GM19438 (cell line): ENCODE results near the gene CLEC14A.

ENCODE experiments used
- ATAC-seq: cut with Tn5 transposase; IDR thresholded peaks from one replicate; pipeline ENCODE4 v1.9.1; 2021; ENCODE audit warnings: low read depth; ENCODE audit not compliant: unreplicated experiment

Gene CLEC14A

GRCh38 chr14:38250331-38250730 is 5.6 kb downstream of the CLEC14A start:
- ATAC-seq, result no peak

GRCh38 chr14:38248321-38249028 is 7.4 kb downstream of the CLEC14A start:
- ATAC-seq, result no peak

GRCh38 chr14:38243696-38244240 is 12.1 kb downstream of the CLEC14A start:
- no peak for ATAC-seq

- ATAC-seq, result no peak
These were observed 17.0 kb downstream of the CLEC14A start for GRCh38 chr14:38238878-38239277.

- ATAC-seq, result no peak
These were observed 17.6 kb downstream of the CLEC14A start for GRCh38 chr14:38238332-38238731.

- no peak for ATAC-seq
These were observed 22.7 kb downstream of the CLEC14A start for GRCh38 chr14:38233218-38233617.

GRCh38 chr14:38226366-38226765 is 29.5 kb downstream of the CLEC14A start:
- no peak for ATAC-seq

GRCh38 chr14:38225946-38226345 is 29.9 kb downstream of the CLEC14A start:
- ATAC-seq, result no peak

GRCh38 chr14:38224338-38224737 is 31.6 kb downstream of the CLEC14A start:
- no peak for ATAC-seq

GRCh38 chr14:38221077-38221476 is 34.8 kb downstream of the CLEC14A start:
- ATAC-seq, result no peak

GRCh38 chr14:38217553-38217952 is 38.3 kb downstream of the CLEC14A start:
- no peak for ATAC-seq

- ATAC-seq, result no peak
These were observed 42.9 kb downstream of the CLEC14A start for GRCh38 chr14:38213001-38213400.

GRCh38 chr14:38212111-38212510 is 43.8 kb downstream of the CLEC14A start:
- no peak for ATAC-seq

- ATAC-seq, result no peak
These were observed 44.6 kb downstream of the CLEC14A start for GRCh38 chr14:38211255-38211735.

- no peak for ATAC-seq
These were observed 45.2 kb downstream of the CLEC14A start for GRCh38 chr14:38210587-38211216.

GRCh38 chr14:38209572-38210557 is 46.0 kb downstream of the CLEC14A start:
- ATAC-seq, result no peak

GRCh38 chr14:38208618-38209562 is 47.0 kb downstream of the CLEC14A start:
- ATAC-seq, result peak; percentile 71

GRCh38 chr14:38207736-38208617 is 47.9 kb downstream of the CLEC14A start, which contains the start of gene SSTR1:
SSTR1 (plus strand) TSS chr14:38207904; CDS start chr14:38209390, 1,486 bp downstream.
- ATAC-seq, result no peak

- no peak for ATAC-seq
These were observed 48.5 kb downstream of the CLEC14A start for GRCh38 chr14:38207377-38207735.
